GM19455 (cell line): ENCODE data around the gene TSPAN1.
"Not testable (repeated sequence)": the region's sequence is repeated elsewhere in the genome, so short reads cannot be mapped to it uniquely, and the experiment has no call there.

Experiments used
- ATAC-seq: cut with Tn5 transposase; IDR thresholded peaks from one replicate; pipeline ENCODE4 v1.9.1; 2021; ENCODE audit not compliant: unreplicated experiment

Gene TSPAN1

GRCh38 chr1:46211051-46211450 lies 36.2 kb downstream of the TSPAN1 start:
- ATAC-seq: no peak

GRCh38 chr1:46215504-46215903 lies 40.6 kb downstream of the TSPAN1 start:
- no peak for ATAC-seq

DNA sequence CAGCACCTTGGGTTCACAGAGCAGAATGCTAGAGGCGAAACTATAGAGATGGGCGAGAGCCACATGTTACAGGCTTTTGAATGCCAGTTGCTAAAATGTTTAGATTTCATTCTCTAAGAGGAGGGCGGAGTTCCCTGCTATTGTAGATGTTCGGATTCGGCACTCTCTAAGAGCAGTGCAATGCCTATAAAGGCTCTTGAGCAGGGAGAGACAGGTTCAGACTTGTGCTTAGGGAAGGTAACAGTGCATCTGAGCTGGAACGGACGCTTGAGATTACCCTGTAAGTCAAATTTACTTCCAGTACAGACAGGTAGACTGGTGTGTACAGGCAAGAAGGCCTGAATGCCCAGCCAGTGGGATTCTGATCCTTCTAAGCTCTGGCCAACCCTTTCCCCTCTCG lies 43.6 kb downstream of the TSPAN1 start:
- no peak for ATAC-seq

- no peak for ATAC-seq
Observed at GRCh38 chr1:46219551-46220520, 44.9 kb downstream of the TSPAN1 start.

GRCh38 chr1:46220808-46221207 lies 45.9 kb downstream of the TSPAN1 start:
- no peak for ATAC-seq

GRCh38 chr1:46221749-46222148 lies 46.9 kb downstream of the TSPAN1 start:
- ATAC-seq: no peak

GRCh38 chr1:46223055-46223454 lies 48.2 kb downstream of the TSPAN1 start:
- ATAC-seq: peak; percentile 33

DNA sequence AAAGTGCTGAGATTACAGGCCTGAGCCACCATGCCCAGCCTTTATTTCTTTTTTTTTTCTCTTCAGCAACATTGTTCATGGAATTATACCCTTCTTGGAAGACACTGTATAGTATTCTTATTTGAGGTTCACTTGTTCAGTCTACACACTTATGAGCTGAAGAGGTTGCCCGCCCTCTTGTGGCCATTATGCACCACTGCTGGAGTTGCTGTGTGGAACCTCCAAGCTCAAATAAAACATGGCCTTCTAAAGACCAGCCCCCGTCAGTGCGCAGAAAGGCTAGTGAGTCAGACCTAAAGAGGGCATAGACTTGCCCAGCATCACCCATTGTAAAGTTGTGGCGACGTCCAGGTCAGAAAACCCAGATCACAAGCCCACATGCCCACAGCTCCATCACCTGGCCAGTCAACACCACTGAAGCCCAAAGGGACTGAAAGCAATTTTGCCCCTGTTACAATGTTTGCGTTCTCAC lies 48.6 kb downstream of the TSPAN1 start:
- ATAC-seq: peak; percentile 87

DNA sequence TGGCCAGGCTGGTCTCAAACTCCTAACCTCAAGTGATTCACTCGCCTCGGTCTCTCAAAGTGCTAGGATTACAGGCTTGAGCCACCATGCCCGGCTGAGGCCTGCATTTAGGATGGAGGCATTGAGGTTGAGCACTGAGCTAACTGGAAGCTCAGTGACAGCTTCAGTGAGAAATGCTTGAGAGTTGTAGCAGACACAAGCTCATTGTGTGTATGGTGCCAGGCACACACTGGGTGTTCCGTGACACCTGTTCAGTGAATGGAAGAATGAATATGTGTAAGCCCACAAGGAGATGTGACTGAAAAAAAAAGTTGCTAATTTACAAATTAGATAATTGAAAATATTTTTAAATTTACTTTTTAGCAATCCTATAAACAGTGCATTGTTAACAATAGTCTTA lies 50.1 kb downstream of the TSPAN1 start:
- no peak for ATAC-seq

DNA sequence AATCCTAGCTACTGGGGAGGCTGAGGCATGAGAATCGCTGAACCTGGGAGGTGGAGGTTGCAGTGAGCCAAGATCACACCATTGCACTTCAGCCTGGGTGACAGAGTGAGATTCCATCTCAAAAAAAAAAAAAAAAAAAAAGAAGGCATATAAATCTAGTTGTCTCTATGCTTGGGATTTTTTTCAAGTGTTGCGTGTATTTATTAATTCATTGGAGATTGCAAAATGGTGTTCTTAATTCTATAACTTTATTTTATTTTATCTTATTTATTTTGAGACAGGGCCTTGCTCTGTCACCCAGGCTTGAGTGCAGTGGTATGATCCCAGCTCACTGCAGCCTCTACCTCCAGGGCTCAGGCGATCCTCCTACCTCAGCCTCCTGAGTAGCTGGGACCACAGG lies 56.3 kb downstream of the TSPAN1 start:
- ATAC-seq: not testable (repeated sequence)
